ENCODE measurements around the gene ZNF670.

Gene ZNF670

GRCh38 chr1:247103859-247104591 is 25.4 kb upstream of the ZNF670 start, which contains the start of gene ZNF669:
ZNF669 (minus strand) TSS chr1:247104356; CDS start chr1:247104199, 157 bp downstream.
- Histone ChIP-seq H3K4me3 (ENCODE audit: low read length) (peak within 1 kb of the TSS; percentile 67), H3K27ac (ENCODE audit: low read length) (no peak within 1 kb of the TSS), H3K4me1 (ENCODE audit: control insufficient read depth, insufficient read depth, low read length) (peaks cover 3% of the 10 kb centered on the region; the same call in 1 of the 2 replicates), H3K9me3 (ENCODE audit: control insufficient read depth, insufficient read depth, low read length) (no peaks in the 10 kb centered on the region), H3K36me3 (ENCODE audit: control insufficient read depth, insufficient read depth, low read length) (peaks cover 7% of the 10 kb centered on the region; the same call in 1 of the 2 replicates), H3K27me3 (ENCODE audit: control insufficient read depth, insufficient read depth, low read length) (no peaks in the 10 kb centered on the region)
- WGBS (ENCODE audit: insufficient coverage, insufficient read length), result no CpG with 5 or more reads among the region's 58 CpGs
- peak; percentile 93 for DNase-seq (ENCODE audit: low read depth, low spot score)

GRCh38 chr1:247102381-247102780 is 23.8 kb upstream of the ZNF670 start:
- WGBS (ENCODE audit: insufficient coverage, insufficient read length), result no CpG with 5 or more reads among the region's 1 CpG
- DNase-seq (ENCODE audit: low read depth, low spot score), result no peak
- H3K27me3 ChIP-seq (ENCODE audit: control insufficient read depth, insufficient read depth, low read length), result no peaks in the 10 kb centered on the region
- peaks cover 7% of the 10 kb centered on the region; the same call in 1 of the 2 replicates for H3K36me3 ChIP-seq (ENCODE audit: control insufficient read depth, insufficient read depth, low read length)
- no peaks in the 10 kb centered on the region for H3K9me3 ChIP-seq (ENCODE audit: control insufficient read depth, insufficient read depth, low read length)
- peaks cover 3% of the 10 kb centered on the region; the same call in 1 of the 2 replicates for H3K4me1 ChIP-seq (ENCODE audit: control insufficient read depth, insufficient read depth, low read length)
- H3K27ac ChIP-seq (ENCODE audit: low read length), result no peak overlapping the region
- no peak overlapping the region for H3K4me3 ChIP-seq (ENCODE audit: low read length)

GRCh38 chr1:247100676-247101279 is 22.2 kb upstream of the ZNF670 start:
- H3K9me3 ChIP-seq (ENCODE audit: control insufficient read depth, insufficient read depth, low read length), result no peaks in the 10 kb centered on the region
- WGBS (ENCODE audit: insufficient coverage, insufficient read length), result no CpG with 5 or more reads among the region's 9 CpGs
- no peak for DNase-seq (ENCODE audit: low read depth, low spot score)
- H3K4me3 ChIP-seq (ENCODE audit: low read length), result no peak overlapping the region
- H3K27ac ChIP-seq (ENCODE audit: low read length), result no peak overlapping the region
- H3K27me3 ChIP-seq (ENCODE audit: control insufficient read depth, insufficient read depth, low read length), result no peaks in the 10 kb centered on the region
- peaks cover 3% of the 10 kb centered on the region; the same call in 1 of the 2 replicates for H3K4me1 ChIP-seq (ENCODE audit: control insufficient read depth, insufficient read depth, low read length)
- peaks cover 7% of the 10 kb centered on the region; the same call in 1 of the 2 replicates for H3K36me3 ChIP-seq (ENCODE audit: control insufficient read depth, insufficient read depth, low read length)

GRCh38 chr1:247096958-247097357 is 18.3 kb upstream of the ZNF670 start:
- no peak for DNase-seq (ENCODE audit: low read depth, low spot score)
- Histone ChIP-seq H3K27ac (ENCODE audit: low read length) (no peak overlapping the region), H3K36me3 (ENCODE audit: control insufficient read depth, insufficient read depth, low read length) (peaks cover 7% of the 10 kb centered on the region; the same call in 1 of the 2 replicates), H3K9me3 (ENCODE audit: control insufficient read depth, insufficient read depth, low read length) (no peaks in the 10 kb centered on the region), H3K4me3 (ENCODE audit: low read length) (no peak overlapping the region), H3K4me1 (ENCODE audit: control insufficient read depth, insufficient read depth, low read length) (no peaks in the 10 kb centered on the region), H3K27me3 (ENCODE audit: control insufficient read depth, insufficient read depth, low read length) (no peaks in the 10 kb centered on the region)
- WGBS (ENCODE audit: insufficient coverage, insufficient read length), result no CpG with 5 or more reads among the region's 5 CpGs

GRCh38 chr1:247096544-247096943 is 17.9 kb upstream of the ZNF670 start:
- Histone ChIP-seq H3K4me3 (ENCODE audit: low read length) (no peak overlapping the region), H3K27me3 (ENCODE audit: control insufficient read depth, insufficient read depth, low read length) (no peaks in the 10 kb centered on the region), H3K27ac (ENCODE audit: low read length) (no peak overlapping the region), H3K36me3 (ENCODE audit: control insufficient read depth, insufficient read depth, low read length) (peaks cover 7% of the 10 kb centered on the region; the same call in 1 of the 2 replicates), H3K9me3 (ENCODE audit: control insufficient read depth, insufficient read depth, low read length) (no peaks in the 10 kb centered on the region), H3K4me1 (ENCODE audit: control insufficient read depth, insufficient read depth, low read length) (no peaks in the 10 kb centered on the region)
- no peak for DNase-seq (ENCODE audit: low read depth, low spot score)
- whole genome bisulfite sequencing (ENCODE audit: insufficient coverage, insufficient read length), result no CpG with 5 or more reads among the region's 5 CpGs

GRCh38 chr1:247096112-247096511 is 17.5 kb upstream of the ZNF670 start:
- Histone ChIP-seq H3K4me1 (ENCODE audit: control insufficient read depth, insufficient read depth, low read length) (no peaks in the 10 kb centered on the region), H3K27ac (ENCODE audit: low read length) (no peak overlapping the region), H3K9me3 (ENCODE audit: control insufficient read depth, insufficient read depth, low read length) (no peaks in the 10 kb centered on the region), H3K4me3 (ENCODE audit: low read length) (no peak overlapping the region), H3K36me3 (ENCODE audit: control insufficient read depth, insufficient read depth, low read length) (peaks cover 7% of the 10 kb centered on the region; the same call in 1 of the 2 replicates), H3K27me3 (ENCODE audit: control insufficient read depth, insufficient read depth, low read length) (no peaks in the 10 kb centered on the region)
- no CpG with 5 or more reads among the region's 3 CpGs for WGBS (ENCODE audit: insufficient coverage, insufficient read length)
- no peak for DNase-seq (ENCODE audit: low read depth, low spot score)

- H3K4me1 ChIP-seq (ENCODE audit: control insufficient read depth, insufficient read depth, low read length), result no peaks in the 10 kb centered on the region
- WGBS (ENCODE audit: insufficient coverage, insufficient read length), result no CpG with 5 or more reads among the region's 14 CpGs
- DNase-seq (ENCODE audit: low read depth, low spot score), result no peak
- no peak overlapping the region for H3K27ac ChIP-seq (ENCODE audit: low read length)
- no peaks in the 10 kb centered on the region for H3K27me3 ChIP-seq (ENCODE audit: control insufficient read depth, insufficient read depth, low read length)
- no peaks in the 10 kb centered on the region for H3K36me3 ChIP-seq (ENCODE audit: control insufficient read depth, insufficient read depth, low read length)
- no peak overlapping the region for H3K4me3 ChIP-seq (ENCODE audit: low read length)
- no peaks in the 10 kb centered on the region for H3K9me3 ChIP-seq (ENCODE audit: control insufficient read depth, insufficient read depth, low read length)
Observed at GRCh38 chr1:247090455-247090854, 11.8 kb upstream of the ZNF670 start.

GRCh38 chr1:247089616-247090375 is 11.2 kb upstream of the ZNF670 start:
- H3K9me3 ChIP-seq (ENCODE audit: control insufficient read depth, insufficient read depth, low read length), result no peaks in the 10 kb centered on the region
- no peak for DNase-seq (ENCODE audit: low read depth, low spot score)
- H3K4me1 ChIP-seq (ENCODE audit: control insufficient read depth, insufficient read depth, low read length), result no peaks in the 10 kb centered on the region
- WGBS (ENCODE audit: insufficient coverage, insufficient read length), result no CpG with 5 or more reads among the region's 17 CpGs
- H3K27me3 ChIP-seq (ENCODE audit: control insufficient read depth, insufficient read depth, low read length), result no peaks in the 10 kb centered on the region
- H3K27ac ChIP-seq (ENCODE audit: low read length), result no peak overlapping the region
- no peaks in the 10 kb centered on the region for H3K36me3 ChIP-seq (ENCODE audit: control insufficient read depth, insufficient read depth, low read length)
- no peak overlapping the region for H3K4me3 ChIP-seq (ENCODE audit: low read length)

- H3K4me1 ChIP-seq (ENCODE audit: control insufficient read depth, insufficient read depth, low read length), result no peaks in the 10 kb centered on the region
- no peak overlapping the region for H3K4me3 ChIP-seq (ENCODE audit: low read length)
- no peaks in the 10 kb centered on the region for H3K9me3 ChIP-seq (ENCODE audit: control insufficient read depth, insufficient read depth, low read length)
- H3K27me3 ChIP-seq (ENCODE audit: control insufficient read depth, insufficient read depth, low read length), result no peaks in the 10 kb centered on the region
- WGBS (ENCODE audit: insufficient coverage, insufficient read length), result no CpG with 5 or more reads among the region's 4 CpGs
- H3K36me3 ChIP-seq (ENCODE audit: control insufficient read depth, insufficient read depth, low read length), result no peaks in the 10 kb centered on the region
- no peak for DNase-seq (ENCODE audit: low read depth, low spot score)
- no peak overlapping the region for H3K27ac ChIP-seq (ENCODE audit: low read length)
Observed at GRCh38 chr1:247088967-247089366, 10.4 kb upstream of the ZNF670 start.

- Histone ChIP-seq H3K4me3 (ENCODE audit: low read length) (no peak overlapping the region), H3K9me3 (ENCODE audit: control insufficient read depth, insufficient read depth, low read length) (no peaks in the 10 kb centered on the region), H3K27me3 (ENCODE audit: control insufficient read depth, insufficient read depth, low read length) (no peaks in the 10 kb centered on the region), H3K4me1 (ENCODE audit: control insufficient read depth, insufficient read depth, low read length) (no peaks in the 10 kb centered on the region), H3K36me3 (ENCODE audit: control insufficient read depth, insufficient read depth, low read length) (no peaks in the 10 kb centered on the region), H3K27ac (ENCODE audit: low read length) (no peak overlapping the region)
- WGBS (ENCODE audit: insufficient coverage, insufficient read length), result no CpG with 5 or more reads among the region's 1 CpG
- no peak for DNase-seq (ENCODE audit: low read depth, low spot score)
Observed at GRCh38 chr1:247087256-247087655, 8.6 kb upstream of the ZNF670 start.
